ENCODE results near the gene MSANTD1.

Gene MSANTD1

GRCh38 chr4:3287972-3288570 is 39.1 kb downstream of the MSANTD1 start:
- no peaks in the 10 kb centered on the region for H3K36me3 ChIP-seq (ENCODE audit: control insufficient read depth, insufficient read depth, low read length)
- no peak overlapping the region for H3K4me3 ChIP-seq (ENCODE audit: low read length)
- H3K27ac ChIP-seq (ENCODE audit: low read depth, low read length), result no peak overlapping the region
- H3K27me3 ChIP-seq (ENCODE audit: control insufficient read depth, insufficient read depth, low read length), result peaks cover 5% of the 10 kb centered on the region
- no peak overlapping the region for H3K9ac ChIP-seq (ENCODE audit: low read length)
- H3K4me1 ChIP-seq (ENCODE audit: control insufficient read depth, insufficient read depth, low read length), result peaks cover 6% of the 10 kb centered on the region

- Histone ChIP-seq H3K4me3 (ENCODE audit: low read length) (no peak overlapping the region), H3K4me1 (ENCODE audit: control insufficient read depth, insufficient read depth, low read length) (peaks cover 6% of the 10 kb centered on the region), H3K27me3 (ENCODE audit: control insufficient read depth, insufficient read depth, low read length) (peaks cover 5% of the 10 kb centered on the region), H3K36me3 (ENCODE audit: control insufficient read depth, insufficient read depth, low read length) (no peaks in the 10 kb centered on the region), H3K9ac (ENCODE audit: low read length) (no peak overlapping the region), H3K27ac (ENCODE audit: low read depth, low read length) (no peak overlapping the region)
Measured at GRCh38 chr4:3288571-3289094, 39.7 kb downstream of the MSANTD1 start.

GRCh38 chr4:3290476-3290875 is 41.5 kb downstream of the MSANTD1 start:
- Histone ChIP-seq H3K27me3 (ENCODE audit: control insufficient read depth, insufficient read depth, low read length) (peaks cover 5% of the 10 kb centered on the region), H3K4me1 (ENCODE audit: control insufficient read depth, insufficient read depth, low read length) (peaks cover 6% of the 10 kb centered on the region), H3K27ac (ENCODE audit: low read depth, low read length) (no peak overlapping the region), H3K9ac (ENCODE audit: low read length) (no peak overlapping the region), H3K36me3 (ENCODE audit: control insufficient read depth, insufficient read depth, low read length) (no peaks in the 10 kb centered on the region), H3K4me3 (ENCODE audit: low read length) (no peak overlapping the region)

- no peaks in the 10 kb centered on the region for H3K36me3 ChIP-seq (ENCODE audit: control insufficient read depth, insufficient read depth, low read length)
- peaks cover 6% of the 10 kb centered on the region for H3K4me1 ChIP-seq (ENCODE audit: control insufficient read depth, insufficient read depth, low read length)
- H3K27me3 ChIP-seq (ENCODE audit: control insufficient read depth, insufficient read depth, low read length), result peaks cover 4% of the 10 kb centered on the region
- no peak overlapping the region for H3K4me3 ChIP-seq (ENCODE audit: low read length)
- H3K9ac ChIP-seq (ENCODE audit: low read length), result no peak overlapping the region
- H3K27ac ChIP-seq (ENCODE audit: low read depth, low read length), result no peak overlapping the region
Measured at GRCh38 chr4:3290889-3291321, 41.9 kb downstream of the MSANTD1 start.

GRCh38 chr4:3291411-3291968 is 42.5 kb downstream of the MSANTD1 start:
- H3K27me3 ChIP-seq (ENCODE audit: control insufficient read depth, insufficient read depth, low read length), result peaks cover under 1% of the 10 kb centered on the region
- no peaks in the 10 kb centered on the region for H3K36me3 ChIP-seq (ENCODE audit: control insufficient read depth, insufficient read depth, low read length)
- H3K4me1 ChIP-seq (ENCODE audit: control insufficient read depth, insufficient read depth, low read length), result peaks cover 6% of the 10 kb centered on the region
- H3K27ac ChIP-seq (ENCODE audit: low read depth, low read length), result peak overlapping the region; percentile 91
- H3K9ac ChIP-seq (ENCODE audit: low read length), result peak overlapping the region; percentile 59
- peak overlapping the region; percentile 92 for H3K4me3 ChIP-seq (ENCODE audit: low read length)

GRCh38 chr4:3291969-3292570 is 43.1 kb downstream of the MSANTD1 start:
- Histone ChIP-seq H3K9ac (ENCODE audit: low read length) (peak overlapping the region; percentile 59), H3K4me3 (ENCODE audit: low read length) (peak overlapping the region; percentile 92), H3K4me1 (ENCODE audit: control insufficient read depth, insufficient read depth, low read length) (peaks cover 6% of the 10 kb centered on the region), H3K27ac (ENCODE audit: low read depth, low read length) (peak overlapping the region; percentile 91), H3K36me3 (ENCODE audit: control insufficient read depth, insufficient read depth, low read length) (no peaks in the 10 kb centered on the region), H3K27me3 (ENCODE audit: control insufficient read depth, insufficient read depth, low read length) (no peaks in the 10 kb centered on the region)

GRCh38 chr4:3292571-3293400 is 43.8 kb downstream of the MSANTD1 start, which contains the start of gene RGS12:
Gene RGS12, plus strand, starts transcription at chr4:3293021. Its CDS starts 23,150 bp downstream, at chr4:3316171.
- peaks cover 6% of the 10 kb centered on the region for H3K4me1 ChIP-seq (ENCODE audit: control insufficient read depth, insufficient read depth, low read length)
- H3K27ac ChIP-seq (ENCODE audit: low read depth, low read length), result peak within 1 kb of the TSS; percentile 91
- H3K4me3 ChIP-seq (ENCODE audit: low read length), result peak within 1 kb of the TSS; percentile 92
- H3K9ac ChIP-seq (ENCODE audit: low read length), result peak within 1 kb of the TSS; percentile 75
- no peaks in the 10 kb centered on the region for H3K27me3 ChIP-seq (ENCODE audit: control insufficient read depth, insufficient read depth, low read length)
- no peaks in the 10 kb centered on the region for H3K36me3 ChIP-seq (ENCODE audit: control insufficient read depth, insufficient read depth, low read length)

GRCh38 chr4:3293401-3294391 is 44.7 kb downstream of the MSANTD1 start:
- Histone ChIP-seq H3K36me3 (ENCODE audit: control insufficient read depth, insufficient read depth, low read length) (no peaks in the 10 kb centered on the region), H3K4me1 (ENCODE audit: control insufficient read depth, insufficient read depth, low read length) (peaks cover 6% of the 10 kb centered on the region), H3K4me3 (ENCODE audit: low read length) (peak overlapping the region; percentile 72), H3K9ac (ENCODE audit: low read length) (peak overlapping the region; percentile 75), H3K27me3 (ENCODE audit: control insufficient read depth, insufficient read depth, low read length) (no peaks in the 10 kb centered on the region), H3K27ac (ENCODE audit: low read depth, low read length) (peak overlapping the region; percentile 68)

GRCh38 chr4:3294401-3295241 is 45.7 kb downstream of the MSANTD1 start:
- no peaks in the 10 kb centered on the region for H3K36me3 ChIP-seq (ENCODE audit: control insufficient read depth, insufficient read depth, low read length)
- peaks cover 6% of the 10 kb centered on the region for H3K4me1 ChIP-seq (ENCODE audit: control insufficient read depth, insufficient read depth, low read length)
- no peak overlapping the region for H3K27ac ChIP-seq (ENCODE audit: low read depth, low read length)
- H3K9ac ChIP-seq (ENCODE audit: low read length), result no peak overlapping the region
- no peaks in the 10 kb centered on the region for H3K27me3 ChIP-seq (ENCODE audit: control insufficient read depth, insufficient read depth, low read length)
- H3K4me3 ChIP-seq (ENCODE audit: low read length), result no peak overlapping the region

- H3K4me1 ChIP-seq (ENCODE audit: control insufficient read depth, insufficient read depth, low read length), result peaks cover 6% of the 10 kb centered on the region
- H3K27me3 ChIP-seq (ENCODE audit: control insufficient read depth, insufficient read depth, low read length), result no peaks in the 10 kb centered on the region
- H3K9ac ChIP-seq (ENCODE audit: low read length), result no peak overlapping the region
- H3K36me3 ChIP-seq (ENCODE audit: control insufficient read depth, insufficient read depth, low read length), result no peaks in the 10 kb centered on the region
- no peak overlapping the region for H3K27ac ChIP-seq (ENCODE audit: low read depth, low read length)
- H3K4me3 ChIP-seq (ENCODE audit: low read length), result no peak overlapping the region
Measured at GRCh38 chr4:3295837-3296624, 47.1 kb downstream of the MSANTD1 start.
